Mesenteric fat pad (tissue), 1 donor: ENCODE results near the gene COMMD10. TPM values are rescaled to one million over a fixed set of nuclear protein-coding genes. Genes with fewer than 3 reads are reported as not detected.

Experiments used
- DNase-seq: peaks from one replicate; pipeline ENCODE4 v3.0.0-alpha.2; 2020; ENCODE audit warnings: low spot score
- total RNA-seq: library from RNA; stranded (reverse); fragmentation: NEBNext Ultra II Directional; extraction: Animal tissue kit (Norgen Biotek cat#: 25700); gene quantifications from one replicate; pipeline ENCODE4 v1.2.1, GENCODE V29; 2021
- donor health status: DM: yes; HTN: yes; CAD: no.

The COMMD10 gene
- total RNA-seq, 1 donor from 2014 or later = 33.2 TPM

- DNase-seq = no peak
Observed at GRCh38 chr5:116209166-116209565, 124.3 kb downstream of the COMMD10 start.

DNA sequence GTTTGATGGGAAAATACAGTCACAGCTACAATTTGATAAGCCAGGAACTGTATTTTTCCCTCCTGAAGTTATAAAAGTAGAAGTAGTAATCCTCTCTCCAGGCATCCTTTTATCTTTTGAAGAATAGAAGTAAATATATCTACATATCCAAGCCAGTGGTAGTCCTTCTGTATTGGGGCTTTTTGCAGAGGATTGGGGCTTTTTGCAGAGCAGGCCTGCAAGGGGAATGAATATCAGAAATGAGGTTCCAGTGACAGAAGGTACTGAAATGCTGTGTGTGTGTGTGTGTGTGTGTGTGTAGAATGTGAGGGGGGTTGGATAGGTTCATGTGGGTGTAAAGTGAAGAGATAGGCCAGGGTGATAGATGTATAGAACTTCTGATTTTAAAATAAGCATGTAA is 127.4 kb downstream of the COMMD10 start:
- DNase-seq = no peak

DNA sequence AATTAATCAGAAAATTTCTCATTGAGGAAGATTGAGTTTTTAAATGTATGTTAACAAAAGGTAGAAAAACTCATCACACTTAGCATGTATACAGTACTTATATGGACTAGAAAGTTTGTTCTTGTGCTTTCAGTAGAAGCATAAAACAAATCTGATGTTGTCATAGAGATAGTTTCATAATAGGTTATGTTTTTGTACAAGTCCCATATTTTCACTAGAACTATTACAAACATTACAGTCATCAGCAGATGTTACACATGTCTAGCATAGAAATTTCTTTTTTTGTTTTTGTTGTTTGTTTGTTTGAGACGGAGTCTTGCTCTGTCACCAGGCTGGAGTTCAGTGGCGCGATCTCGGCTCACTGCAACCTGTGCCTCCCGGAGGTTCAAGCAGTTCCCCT is 131.4 kb downstream of the COMMD10 start:
- DNase-seq = no peak

- DNase-seq = no peak
Observed at GRCh38 chr5:116225281-116225922, 140.6 kb downstream of the COMMD10 start.

DNA sequence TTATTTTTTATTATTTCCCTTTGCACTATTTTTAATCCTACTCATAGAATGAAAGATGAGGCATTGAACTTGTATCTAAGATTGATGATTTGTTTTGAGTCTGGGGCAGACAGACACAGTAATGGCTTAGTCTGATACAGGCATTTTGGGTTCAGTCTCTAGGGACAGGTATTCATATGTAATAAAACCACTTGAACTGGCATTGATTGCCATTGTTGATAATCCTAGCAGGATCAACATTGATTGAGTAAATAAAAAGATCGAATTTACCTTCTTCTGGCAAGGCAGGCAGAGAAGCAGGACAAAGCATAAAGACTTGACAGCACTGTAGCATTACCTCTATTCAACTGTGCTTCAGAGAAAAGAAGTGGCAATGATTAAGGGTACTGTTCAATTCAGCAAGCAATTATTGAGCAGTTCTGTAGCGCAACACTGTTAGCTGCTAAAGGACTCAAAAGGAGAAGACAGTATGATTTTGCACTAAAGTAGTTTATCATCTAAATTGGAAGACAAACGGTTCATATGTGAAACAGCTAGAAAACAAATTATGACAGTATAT is 144.4 kb downstream of the COMMD10 start:
- DNase-seq = no peak

- no peak for DNase-seq
Observed at GRCh38 chr5:116231288-116231687, 146.5 kb downstream of the COMMD10 start.

DNA sequence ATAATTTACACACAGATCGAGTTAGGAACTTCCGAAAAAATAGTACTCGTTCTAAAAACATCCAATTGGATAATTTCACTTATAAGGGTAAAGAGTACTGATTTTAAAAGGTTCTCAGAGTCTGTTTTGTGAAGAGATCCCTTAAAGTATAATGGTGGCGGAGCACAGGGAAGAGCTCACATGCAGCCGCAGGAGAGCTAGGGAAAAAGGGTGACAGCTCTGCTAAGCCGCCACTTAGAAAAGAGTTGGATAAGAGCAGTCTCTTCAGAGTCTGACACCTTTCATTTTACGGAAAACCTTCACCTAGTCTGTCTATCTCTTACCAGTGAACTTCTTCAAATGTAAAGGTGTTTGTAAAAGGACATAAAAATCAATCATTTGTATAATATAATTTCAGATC is 149.9 kb downstream of the COMMD10 start:
- no peak for DNase-seq

GRCh38 chr5:116237917-116238500 is 153.2 kb downstream of the COMMD10 start:
- DNase-seq = no peak

- DNase-seq = no peak
Observed at GRCh38 chr5:116242343-116242742, 157.5 kb downstream of the COMMD10 start.

DNA sequence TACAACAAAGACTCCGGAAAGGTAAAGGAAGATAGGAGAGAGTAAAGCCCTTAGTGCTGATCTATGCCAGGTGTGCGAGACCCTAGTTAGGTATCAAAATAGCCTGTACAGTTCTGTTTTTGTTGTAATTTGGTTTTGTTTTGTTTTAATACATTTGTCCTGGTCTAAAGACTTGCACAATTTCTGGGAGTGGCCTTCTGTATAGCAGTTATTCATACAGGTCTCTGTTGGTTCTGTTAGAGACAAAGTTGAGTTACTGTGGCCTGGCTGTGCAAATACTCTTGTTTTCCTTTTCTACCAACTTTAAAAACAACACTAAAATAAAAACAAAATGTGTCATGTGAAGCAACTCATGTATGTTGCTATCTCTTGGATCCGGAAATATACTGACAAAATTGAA is 163.6 kb downstream of the COMMD10 start:
- no peak for DNase-seq

GRCh38 chr5:116249648-116250047 is 164.8 kb downstream of the COMMD10 start:
- no peak for DNase-seq

DNA sequence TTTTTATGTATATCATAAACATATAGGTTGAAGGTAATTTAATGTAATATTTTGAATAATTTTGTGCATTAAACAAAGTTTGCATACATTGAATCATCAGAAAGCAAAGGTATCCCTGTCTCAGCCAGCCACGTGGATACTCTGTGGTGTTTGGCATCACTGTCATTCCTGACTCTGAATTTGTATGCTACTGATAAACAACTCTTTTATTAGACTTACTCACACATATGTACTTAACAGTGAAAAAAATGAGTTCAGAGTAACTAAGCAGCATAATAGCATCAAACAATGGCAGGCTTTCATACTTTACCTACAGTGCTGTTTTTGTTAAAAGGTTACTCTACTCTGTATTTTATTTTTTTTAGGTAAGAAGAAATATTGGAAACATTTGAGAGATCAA is 171.9 kb downstream of the COMMD10 start:
- no peak for DNase-seq

DNA sequence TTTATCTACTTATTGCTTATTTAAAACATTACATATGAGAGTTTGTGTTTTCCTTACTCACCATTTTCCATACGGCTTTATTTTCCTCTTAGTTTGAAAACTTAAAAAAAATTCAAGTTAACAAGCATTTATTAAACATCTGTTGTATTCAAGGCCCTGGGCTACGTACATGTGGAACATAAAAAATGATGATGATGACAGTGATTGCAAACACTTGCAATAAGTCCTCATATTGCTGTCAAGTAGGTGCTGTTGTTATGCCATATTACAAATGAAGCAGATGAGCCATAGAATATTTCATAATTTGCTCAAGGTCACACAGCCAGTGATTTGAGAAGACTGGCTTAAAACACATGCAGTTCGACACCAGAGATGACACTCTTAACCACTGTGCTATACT is 180.6 kb downstream of the COMMD10 start:
- DNase-seq = no peak

DNA sequence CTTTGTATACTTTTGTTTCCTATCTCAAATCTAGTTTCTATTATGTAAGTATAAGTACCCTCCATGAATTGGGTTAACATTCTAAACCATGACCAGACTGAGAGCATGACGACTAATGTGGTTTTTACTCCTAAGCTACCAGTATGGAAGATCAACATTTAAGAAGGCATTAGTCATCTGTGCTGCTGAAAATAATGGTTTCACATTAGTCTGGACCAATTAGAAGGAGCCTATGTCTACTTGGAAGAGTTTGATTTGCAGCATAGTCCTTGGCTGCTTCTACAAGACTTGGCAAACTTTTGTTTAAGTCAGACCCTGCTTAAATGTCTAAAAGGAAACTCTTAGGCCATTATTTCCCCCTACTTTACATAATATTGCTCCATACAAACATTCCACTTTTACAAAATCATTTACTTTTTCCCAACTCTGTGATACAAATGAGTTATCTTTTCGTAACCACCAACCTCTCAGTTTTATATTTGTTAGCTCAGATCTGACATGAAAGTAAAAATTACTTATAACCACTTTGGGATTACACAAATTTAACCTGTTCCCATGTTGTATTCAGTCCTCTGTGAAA is 186.7 kb downstream of the COMMD10 start:
- no peak for DNase-seq

- DNase-seq = no peak
Observed at GRCh38 chr5:116272281-116272941, 187.6 kb downstream of the COMMD10 start.

DNA sequence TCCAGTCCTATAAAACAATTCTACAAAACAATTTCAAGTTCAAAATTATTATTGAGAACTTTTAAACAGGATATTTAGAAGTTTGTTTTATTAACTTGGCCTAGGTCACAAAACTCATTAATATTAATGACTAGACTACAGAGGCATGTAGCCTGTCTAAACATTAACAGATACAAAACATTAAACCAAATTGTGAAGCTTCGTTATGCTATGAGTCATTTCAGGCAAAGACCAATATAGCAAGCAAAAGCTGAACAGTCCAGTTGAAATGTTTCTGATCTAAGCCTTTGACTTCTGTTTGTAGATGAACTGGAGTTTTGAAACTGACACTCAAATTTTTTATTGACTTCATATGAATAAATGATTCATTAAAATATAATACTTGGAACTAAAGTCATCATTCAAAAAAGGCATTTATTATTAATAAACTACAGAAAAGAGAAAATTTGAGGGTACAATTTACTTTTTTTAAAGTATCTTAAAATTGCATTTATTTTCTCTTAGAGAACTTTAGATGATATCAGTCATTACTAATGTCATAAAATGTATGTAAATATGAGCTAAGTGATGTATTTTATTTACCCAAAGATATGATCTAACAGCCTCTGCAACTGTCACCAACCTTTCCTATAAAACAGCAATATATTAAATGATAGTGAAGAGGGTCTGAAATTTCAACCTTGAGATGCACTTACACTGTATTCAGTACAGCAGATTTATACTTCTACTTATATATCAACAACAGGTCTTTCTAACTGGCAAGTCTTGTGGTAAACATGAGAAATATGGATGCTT is 188.8 kb downstream of the COMMD10 start:
- no peak for DNase-seq

DNA sequence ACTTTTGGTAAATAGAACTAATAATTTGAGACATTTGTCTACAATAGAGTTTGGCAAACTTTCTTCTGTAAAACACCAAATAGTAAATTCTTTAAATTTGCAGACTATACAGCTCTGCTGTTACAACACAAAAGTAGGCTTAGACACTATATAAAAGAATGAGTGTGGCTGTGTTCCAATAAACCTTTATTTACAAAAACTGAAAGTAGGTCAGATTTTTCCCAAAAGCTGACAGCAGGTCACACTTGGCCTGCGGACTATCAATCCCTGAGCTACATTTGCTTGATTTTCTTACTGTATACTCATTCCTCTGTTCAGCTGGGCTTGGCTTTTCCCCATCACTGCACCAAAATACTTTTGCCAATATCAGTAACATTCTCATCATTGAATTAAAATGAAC is 189.4 kb downstream of the COMMD10 start:
- no peak for DNase-seq

- no peak for DNase-seq
Observed at GRCh38 chr5:116275282-116275681, 190.5 kb downstream of the COMMD10 start.

- DNase-seq = no peak
Observed at GRCh38 chr5:116276952-116277351, 192.1 kb downstream of the COMMD10 start.

DNA sequence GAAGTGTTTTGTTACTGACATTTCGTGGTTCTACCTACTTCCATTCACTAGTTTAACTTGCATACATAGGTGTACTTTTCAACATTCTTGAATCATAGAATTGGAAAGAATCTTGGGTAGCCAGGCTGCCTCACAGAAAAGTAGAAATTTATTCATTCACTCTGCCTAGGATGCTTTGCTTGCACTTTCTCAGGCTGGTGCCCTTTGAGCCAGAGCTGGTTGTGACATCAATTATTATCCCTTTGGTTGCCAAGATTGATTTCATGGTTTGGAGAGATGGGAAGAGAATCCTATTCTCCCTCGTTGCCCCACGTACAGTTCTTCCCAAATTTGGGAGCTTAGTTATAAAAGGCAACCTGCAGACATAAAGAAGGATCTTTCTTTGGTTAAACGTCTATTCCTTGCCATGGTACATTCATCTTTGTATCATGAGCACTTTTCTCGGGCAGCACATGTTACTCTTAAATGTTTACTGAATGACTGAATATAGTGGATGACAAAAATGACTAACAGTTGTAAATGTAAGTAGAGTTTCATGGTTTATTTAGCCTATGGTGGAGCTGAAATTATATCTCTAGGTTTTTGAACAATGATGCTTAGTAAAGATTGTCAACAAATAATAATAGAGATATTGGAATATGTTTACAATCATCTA is 195.5 kb downstream of the COMMD10 start:
- no peak for DNase-seq

- no peak for DNase-seq
Observed at GRCh38 chr5:116281309-116281708, 196.5 kb downstream of the COMMD10 start.
